Heart left ventricle (tissue), 13 donors: Measurements from ENCODE around the gene WIPI1.
A peak's percentile ranks its signal among the peaks of the same experiment; 100 is the strongest.

Experiments
- POLR2A ChIP-seq, 2 donors: fragments of 450-650 bp; IDR thresholded peaks; one replicate each; pipeline ENCODE4 v1.6.1; 2017; ENCODE audit warnings: antibody characterized with exemption in 2 of 2, mild to moderate bottlenecking in 2 of 2, moderate library complexity in 2 of 2
- TF ChIP-seq, protein P1 (sequence below), 12 donors: fragments of 200-600 bp; sonication (generic) in 4 of 12; IDR thresholded peaks; one replicate each; pipeline versions ENCODE4 v1.5.0 to v1.8.0; 2018 to 2022; ENCODE audit warnings: antibody characterized with exemption in 12 of 12, mild to moderate bottlenecking in 5 of 12
- donor health status: ischemic (EF 13 %, LVEDD 7.1; RV severe dilation, severe dysfunction).
- donor health status: DM: no; HTN: yes; CAD: no.
- donor health status: DM: no; HTN: no; CAD: no.
- donor health status: ischemic (EF 25% LVEDD 6.9; RV normal size, moderate dysfunction).
- donor health status: ischemic (EF 25% LVEDD 5.7; RV mildly dilated, moderate dysfunction).
- donor health status: ischemic (EF 35%, LVEDD 5.7; RV mildly dilated, moderate dysfunction).
- donor health status: nonischemic (EF 11% LVEDD 7.7; RV severe dilation, severe dysfunction).
- donor health status: DM: yes; HTN: yes; CAD: no.
- donor health status: PGD.
- donor health status: ischemic (EF 29% LVEDD 5.4; RV normal size, mild dysfunction).
- donor health status: nonischemic (EF 23%, LVEDD 6.1; RV moderate dilation, normal function).

DNA sequence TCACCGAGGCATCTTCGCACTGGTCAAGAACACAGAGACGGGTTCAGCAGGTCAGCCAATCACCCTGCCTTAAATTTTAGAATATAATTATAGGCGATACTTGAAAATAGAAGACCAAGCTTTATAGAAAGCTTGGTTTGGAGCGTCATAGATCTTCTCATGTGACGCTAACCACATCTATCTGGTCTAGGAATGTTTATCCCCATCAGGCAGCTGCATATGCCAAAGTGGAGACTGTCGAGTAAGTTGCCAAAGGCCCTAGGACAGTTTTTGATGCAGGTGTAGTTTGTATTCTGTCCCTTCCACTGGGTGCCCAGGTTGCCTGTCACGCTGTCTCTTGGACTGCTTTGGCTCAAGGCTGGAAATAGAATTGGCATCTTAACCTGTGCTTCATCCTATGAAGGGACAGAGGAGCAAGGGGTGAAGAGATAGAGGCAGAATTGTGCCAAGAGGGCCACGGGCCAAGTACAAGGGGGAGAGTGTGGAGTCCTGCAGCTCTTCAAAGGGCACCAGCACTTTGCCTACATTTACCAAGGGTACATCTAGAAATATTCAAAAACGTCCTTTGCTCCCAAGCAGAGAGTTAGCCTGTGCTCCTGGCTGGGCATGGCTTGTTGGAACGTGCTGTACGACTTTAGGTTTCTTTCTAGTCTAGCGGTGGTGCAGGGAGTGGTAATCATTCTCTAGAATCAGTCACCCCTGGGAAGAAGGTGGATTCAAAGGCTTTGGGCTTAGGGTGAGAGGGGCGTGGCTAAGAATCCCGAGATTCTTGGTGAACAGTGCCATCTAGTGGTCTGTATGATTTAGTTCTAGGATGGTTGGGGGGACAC is 5.3 kb upstream of the WIPI1 start:
- TF ChIP-seq, protein P1, sequence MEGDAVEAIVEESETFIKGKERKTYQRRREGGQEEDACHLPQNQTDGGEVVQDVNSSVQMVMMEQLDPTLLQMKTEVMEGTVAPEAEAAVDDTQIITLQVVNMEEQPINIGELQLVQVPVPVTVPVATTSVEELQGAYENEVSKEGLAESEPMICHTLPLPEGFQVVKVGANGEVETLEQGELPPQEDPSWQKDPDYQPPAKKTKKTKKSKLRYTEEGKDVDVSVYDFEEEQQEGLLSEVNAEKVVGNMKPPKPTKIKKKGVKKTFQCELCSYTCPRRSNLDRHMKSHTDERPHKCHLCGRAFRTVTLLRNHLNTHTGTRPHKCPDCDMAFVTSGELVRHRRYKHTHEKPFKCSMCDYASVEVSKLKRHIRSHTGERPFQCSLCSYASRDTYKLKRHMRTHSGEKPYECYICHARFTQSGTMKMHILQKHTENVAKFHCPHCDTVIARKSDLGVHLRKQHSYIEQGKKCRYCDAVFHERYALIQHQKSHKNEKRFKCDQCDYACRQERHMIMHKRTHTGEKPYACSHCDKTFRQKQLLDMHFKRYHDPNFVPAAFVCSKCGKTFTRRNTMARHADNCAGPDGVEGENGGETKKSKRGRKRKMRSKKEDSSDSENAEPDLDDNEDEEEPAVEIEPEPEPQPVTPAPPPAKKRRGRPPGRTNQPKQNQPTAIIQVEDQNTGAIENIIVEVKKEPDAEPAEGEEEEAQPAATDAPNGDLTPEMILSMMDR (IDR thresholded peaks at IDR 0.05), result peak; percentile 56 to 84 (median 75)
- no peak for TF ChIP-seq POLR2A (IDR thresholded peaks at IDR 0.05)
